HG02642 (cell line): ENCODE measurements around the gene METTL26.

ENCODE experiments used
- ATAC-seq: cut with Tn5 transposase; IDR thresholded peaks from one replicate; pipeline ENCODE4 v1.9.1; 2021; ENCODE audit warnings: mild to moderate bottlenecking; ENCODE audit not compliant: unreplicated experiment, poor library complexity

Gene METTL26

DNA sequence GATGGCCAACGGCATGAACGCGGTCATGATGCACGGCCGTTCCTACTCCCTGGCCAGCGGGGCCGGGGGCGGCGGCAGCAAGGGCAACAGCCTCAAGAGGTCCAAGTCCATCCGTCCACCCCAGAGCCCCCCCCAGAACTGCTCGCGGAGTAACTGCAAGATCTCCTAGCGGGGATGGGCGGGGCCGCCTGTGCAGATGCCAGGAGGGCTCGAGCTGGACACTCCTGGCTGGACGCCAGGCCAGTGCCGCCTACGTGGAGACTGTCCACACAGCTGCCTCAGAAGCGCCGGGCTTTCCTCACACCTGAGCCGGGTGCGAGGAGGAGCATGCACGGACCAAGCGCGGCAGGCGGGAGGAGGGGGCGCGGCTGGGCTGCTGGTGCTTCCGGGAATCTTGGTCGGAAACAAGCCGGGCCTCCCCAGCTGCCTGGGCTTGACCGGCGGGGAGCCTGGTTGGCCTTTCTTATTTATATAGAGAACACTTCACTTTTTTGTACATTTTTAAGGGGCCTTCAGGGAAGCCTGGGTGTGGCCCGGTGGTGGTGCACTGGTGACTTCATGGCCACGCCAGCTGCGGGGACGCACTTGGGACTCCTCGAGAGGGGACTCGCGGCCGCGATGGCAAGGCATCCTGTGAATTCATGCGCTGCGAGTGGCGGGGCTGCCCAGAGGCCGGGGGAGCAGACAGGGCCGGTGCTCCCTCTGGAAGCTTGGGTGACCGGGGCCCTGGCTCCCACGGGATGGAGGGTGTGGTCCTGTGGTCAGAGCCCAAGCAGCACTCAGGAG is 8.5 kb downstream of the METTL26 start:
- no peak for ATAC-seq

- ATAC-seq, result no peak
Measured at GRCh38 chr16:626787-627453, 9.2 kb downstream of the METTL26 start.

DNA sequence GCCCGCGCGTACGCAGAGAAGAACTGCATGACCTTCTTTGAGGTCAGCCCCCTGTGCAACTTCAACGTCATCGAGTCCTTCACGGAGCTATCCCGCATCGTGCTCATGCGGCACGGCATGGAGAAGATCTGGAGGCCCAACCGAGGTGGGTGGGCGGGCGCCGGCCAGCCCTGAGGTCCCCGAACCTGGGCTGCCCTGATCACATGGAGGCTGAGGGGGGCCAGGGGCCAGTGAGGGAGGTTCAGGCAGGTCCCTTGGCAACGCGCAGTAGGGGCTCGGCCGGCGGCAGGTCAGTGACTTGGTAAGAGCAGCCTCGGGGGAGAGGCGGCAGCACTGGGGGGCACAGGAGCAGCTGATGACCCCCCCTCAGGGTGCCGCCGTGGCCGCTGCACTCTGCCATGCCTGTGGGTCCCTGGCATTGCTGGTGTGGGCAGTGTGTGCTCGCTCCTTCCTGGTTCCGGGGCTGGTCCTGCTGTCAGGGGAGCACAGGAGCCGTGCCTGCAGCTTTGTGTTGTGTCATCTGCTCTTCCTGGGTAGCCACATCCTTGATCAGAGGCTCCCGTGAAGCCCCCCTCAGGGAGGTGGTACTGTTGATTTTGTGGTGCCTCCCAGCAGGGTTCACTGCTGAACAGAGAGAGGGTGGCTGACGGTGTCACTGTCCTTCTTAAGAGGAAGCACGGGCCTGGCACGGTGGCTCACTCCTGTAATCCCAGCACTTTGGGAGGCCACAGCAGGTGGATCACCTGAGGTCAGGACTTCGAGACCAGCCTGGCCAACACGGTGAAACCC is 9.9 kb downstream of the METTL26 start:
- ATAC-seq, result no peak

GRCh38 chr16:625117-625976 is 10.8 kb downstream of the METTL26 start:
- ATAC-seq, result no peak

DNA sequence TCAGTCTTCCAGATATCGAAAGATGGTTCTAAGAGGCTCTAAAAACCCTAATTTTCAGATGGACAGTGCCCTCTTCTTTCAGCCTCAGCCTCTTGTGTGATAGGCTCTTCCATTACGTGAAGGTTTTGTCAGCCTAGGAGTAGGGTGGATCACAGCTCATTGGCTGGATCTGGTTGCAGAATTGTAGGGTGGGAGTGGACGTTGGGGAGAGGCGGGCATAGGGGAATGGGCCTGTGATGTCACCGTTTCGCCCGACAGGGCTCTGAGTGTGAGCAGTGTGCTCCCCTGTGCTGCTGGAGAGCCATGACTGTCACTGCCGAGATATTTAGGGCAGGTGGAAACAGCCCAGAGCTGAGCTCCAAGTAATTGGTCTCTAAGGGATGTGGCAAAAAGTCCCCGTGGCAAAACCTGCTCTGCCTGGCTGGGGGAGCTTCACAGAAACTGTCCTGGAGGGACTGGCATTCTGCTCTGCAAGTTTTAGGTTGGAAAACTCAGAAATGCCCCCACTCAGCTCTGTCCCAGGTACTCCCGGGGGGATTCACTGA is 11.5 kb downstream of the METTL26 start:
- ATAC-seq, result no peak

GRCh38 chr16:622920-623280 is 13.2 kb downstream of the METTL26 start:
- ATAC-seq, result no peak

DNA sequence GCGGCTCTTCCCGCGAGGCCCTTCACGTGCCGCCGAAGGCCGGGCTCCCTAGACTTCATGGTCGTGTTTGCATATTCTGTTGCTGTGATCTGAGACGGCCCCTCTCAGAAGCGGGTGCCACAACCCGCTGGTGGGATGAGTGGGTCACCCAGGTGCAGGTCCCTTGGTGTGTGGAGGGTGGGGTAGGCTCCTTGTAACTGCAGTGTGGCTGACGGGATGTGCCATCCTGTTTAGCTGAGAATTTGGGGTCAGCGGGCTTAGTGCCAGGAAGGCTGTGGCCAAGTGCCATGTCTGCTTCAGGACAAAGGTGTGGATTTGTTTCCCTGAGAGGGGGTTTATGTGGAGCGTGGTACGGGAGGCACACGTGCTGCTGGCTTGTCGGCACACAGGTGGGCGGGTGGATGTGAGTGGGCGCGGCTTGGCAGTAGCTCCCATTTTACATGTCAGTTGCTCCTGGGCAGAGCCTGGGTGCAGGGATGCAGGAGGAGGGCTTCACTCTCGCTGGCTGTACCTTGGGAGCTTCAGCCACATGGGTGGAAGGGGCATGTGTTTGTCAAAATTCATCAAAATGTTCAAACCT is 14.5 kb downstream of the METTL26 start:
- no peak for ATAC-seq

DNA sequence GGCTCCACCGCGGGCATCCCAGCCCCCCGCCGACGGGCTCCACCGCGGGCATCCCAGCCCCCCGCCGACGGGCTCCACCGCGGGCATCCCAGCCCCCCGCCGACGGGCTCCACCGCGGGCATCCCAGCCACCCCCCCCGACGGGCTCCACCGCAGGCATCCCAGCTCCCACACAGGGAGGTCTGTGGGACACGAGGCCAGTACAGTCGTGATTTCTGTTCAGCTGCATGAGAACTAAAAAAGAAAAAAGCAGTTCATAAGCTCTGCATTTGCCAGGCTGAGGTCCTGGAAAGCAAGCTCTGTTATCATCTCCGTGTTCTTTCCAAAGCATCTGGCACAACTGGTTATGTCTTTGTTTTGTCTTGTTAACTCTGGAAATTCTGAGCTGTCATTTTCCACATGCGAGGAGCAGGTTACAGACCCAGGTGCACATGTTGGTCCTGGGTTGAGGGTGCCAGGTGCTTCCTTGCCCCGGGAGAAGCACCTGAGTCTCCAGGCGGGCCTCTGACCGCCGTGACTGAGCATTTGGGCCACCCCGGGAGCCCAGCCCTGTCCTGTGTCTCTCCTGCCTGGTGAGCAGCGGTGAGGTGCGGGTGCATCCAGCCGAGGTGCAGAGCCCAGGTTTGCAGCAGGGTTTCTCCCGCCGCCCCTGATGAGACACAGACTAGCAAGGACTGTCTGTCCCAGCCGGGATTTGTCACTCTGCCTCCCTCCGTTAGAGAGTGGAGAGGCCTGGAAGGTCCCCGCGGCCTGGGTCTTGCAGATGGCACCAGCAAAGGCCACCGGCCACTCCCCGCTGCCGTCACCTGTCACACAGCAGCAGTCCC is 15.2 kb downstream of the METTL26 start:
- no peak for ATAC-seq

- ATAC-seq, result no peak
Measured at GRCh38 chr16:619476-620100, 16.5 kb downstream of the METTL26 start.

GRCh38 chr16:617855-618254 is 18.2 kb downstream of the METTL26 start:
- no peak for ATAC-seq

GRCh38 chr16:616733-617586 is 19.1 kb downstream of the METTL26 start:
- ATAC-seq, result no peak

GRCh38 chr16:615122-615521 is 21.0 kb downstream of the METTL26 start:
- no peak for ATAC-seq

DNA sequence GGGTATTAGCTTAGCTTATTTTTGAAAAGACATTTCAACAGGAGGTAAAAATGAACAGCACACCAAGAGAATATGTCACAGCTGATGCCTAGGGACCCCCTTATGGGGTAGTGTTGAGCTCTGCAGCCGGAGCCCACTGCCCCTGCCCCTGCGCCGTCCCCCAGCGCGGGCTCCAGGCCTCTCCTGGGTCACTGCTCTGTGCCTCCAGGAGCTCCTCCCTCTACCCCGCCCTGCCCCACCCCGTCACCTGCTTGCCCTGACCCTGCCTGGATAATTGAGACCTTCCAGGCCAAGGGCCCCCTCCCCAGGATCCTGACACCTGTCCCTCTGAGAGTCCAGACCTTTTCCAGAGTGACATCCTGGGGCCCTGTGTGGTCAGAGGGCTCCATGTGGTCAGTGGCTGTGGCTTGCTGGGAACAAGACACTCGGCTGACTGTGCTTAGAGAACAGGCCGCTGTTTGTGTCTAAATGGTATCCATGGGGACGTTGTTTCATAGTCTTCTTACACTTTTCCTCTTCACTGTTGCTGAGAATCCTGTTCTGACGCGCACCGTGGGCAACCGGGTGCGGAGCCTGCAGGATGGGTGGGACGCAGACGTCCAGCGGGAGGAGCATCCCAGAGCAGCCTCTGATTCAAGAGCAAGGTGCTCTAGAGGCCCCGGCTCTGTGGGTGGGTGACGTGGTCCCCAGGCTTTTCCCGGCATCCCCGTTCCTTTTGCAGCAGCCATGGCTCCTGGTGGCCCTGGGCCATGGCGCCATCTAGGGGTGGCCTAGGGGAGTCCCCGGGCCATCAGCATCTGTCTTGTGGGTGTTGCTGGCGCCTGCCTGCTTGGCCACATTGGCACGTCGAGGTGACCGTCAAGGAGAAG is 25.4 kb downstream of the METTL26 start:
- ATAC-seq, result no peak

- ATAC-seq, result no peak
Measured at GRCh38 chr16:609984-610383, 26.1 kb downstream of the METTL26 start.

- no peak for ATAC-seq
Measured at GRCh38 chr16:609316-609715, 26.8 kb downstream of the METTL26 start.

- ATAC-seq, result no peak
Measured at GRCh38 chr16:608019-608418, 28.1 kb downstream of the METTL26 start.
